8988T (cell line): ENCODE data around the gene TNPO3.

Source experiments
- DNase-seq: peaks from one replicate; pipeline ENCODE4 v3.0.0; 2011

TNPO3 gene

GRCh38 chr7:128937271-128937646 lies 117.7 kb downstream of the TNPO3 start:
- DNase-seq = no peak

GRCh38 chr7:128936798-128937197 lies 118.1 kb downstream of the TNPO3 start:
- DNase-seq = no peak

- DNase-seq = no peak
Measured at GRCh38 chr7:128935342-128935730, 119.6 kb downstream of the TNPO3 start.

GRCh38 chr7:128934361-128935341 lies 120.3 kb downstream of the TNPO3 start:
- DNase-seq = no peak

GRCh38 chr7:128933180-128933891 lies 121.6 kb downstream of the TNPO3 start:
- no peak for DNase-seq

- DNase-seq = no peak
Measured at GRCh38 chr7:128932862-128933179, 122.1 kb downstream of the TNPO3 start.

GRCh38 chr7:128931965-128932861 lies 122.7 kb downstream of the TNPO3 start:
- DNase-seq = no peak

- DNase-seq = no peak
Measured at GRCh38 chr7:128931190-128931798, 123.6 kb downstream of the TNPO3 start.

- no peak for DNase-seq
Measured at GRCh38 chr7:128928882-128929788, 125.8 kb downstream of the TNPO3 start.

- DNase-seq = no peak
Measured at GRCh38 chr7:128928159-128928813, 126.6 kb downstream of the TNPO3 start.

- no peak for DNase-seq
Measured at GRCh38 chr7:128924707-128925588, 130.0 kb downstream of the TNPO3 start.

GRCh38 chr7:128923411-128923800 lies 131.5 kb downstream of the TNPO3 start:
- no peak for DNase-seq

- peak; percentile 0 for DNase-seq
Measured at GRCh38 chr7:128922496-128923410, 132.2 kb downstream of the TNPO3 start.

- DNase-seq = peak; percentile 12
Measured at GRCh38 chr7:128921866-128922440, 133.0 kb downstream of the TNPO3 start.

- DNase-seq = no peak
Measured at GRCh38 chr7:128920913-128921582, 133.9 kb downstream of the TNPO3 start.

GRCh38 chr7:128919881-128920799 lies 134.8 kb downstream of the TNPO3 start:
- peak; percentile 2 for DNase-seq

- no peak for DNase-seq
Measured at GRCh38 chr7:128919241-128919640, 135.7 kb downstream of the TNPO3 start.
